Fibroblast of villous mesenchyme (primary cell): ENCODE measurements around the gene DDX47. TPM values are rescaled to one million over a fixed set of nuclear protein-coding genes. Genes with fewer than 3 reads are reported as not detected.
A peak's percentile ranks its signal among the peaks of the same experiment; 100 is the strongest.
"Not testable (repeated sequence)": the region's sequence is repeated elsewhere in the genome, so short reads cannot be mapped to it uniquely, and the experiment has no call there.

Source experiments
- DNase-seq: peaks from one replicate; pipeline ENCODE4 v3.0.0-alpha.2; 2010; ENCODE audit warnings: low read depth
- H3K4me3 ChIP-seq: 2 replicates; pipeline ENCODE4 v1.5.1; 2011; ENCODE audit warnings: low read depth, mild to moderate bottlenecking, low read length
- total RNA-seq: library from RNA; depleted of rRNA; stranded (reverse); fragments of >200 nt; gene quantifications from 2 replicates; pipeline ENCODE4 v1.2.3, GENCODE V29; 2012
- TF ChIP-seq, protein P1 (sequence below): IDR thresholded peaks from 2 replicates; pipeline ENCODE4 v1.5.1; 2012; ENCODE audit warnings: low read depth, mild to moderate bottlenecking, low read length; ENCODE audit not compliant: insufficient read depth

DDX47 gene
- total RNA-seq, 1 donor: 118 TPM

DNA sequence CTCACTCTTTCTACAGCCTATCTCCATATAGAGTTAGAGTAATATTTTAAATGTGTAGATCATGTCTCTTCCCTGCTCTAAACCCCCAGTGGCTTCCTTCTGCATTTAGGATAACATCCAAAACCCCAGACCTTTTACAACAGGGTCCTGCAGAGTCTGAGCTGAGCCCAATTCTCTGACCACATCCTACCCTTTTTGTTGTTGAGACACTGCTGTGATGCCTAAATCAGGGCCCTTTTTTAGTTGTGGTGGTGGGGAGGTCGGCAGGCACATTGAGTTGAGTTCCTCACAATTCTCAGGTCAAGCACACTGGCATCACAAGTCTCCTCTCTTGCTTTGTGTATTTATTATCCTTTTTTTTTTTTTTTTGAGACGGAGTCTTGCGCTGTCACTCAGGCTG is 1.8 kb upstream of the DDX47 start:
- no peak overlapping the region for H3K4me3 ChIP-seq
- TF ChIP-seq, protein P1, sequence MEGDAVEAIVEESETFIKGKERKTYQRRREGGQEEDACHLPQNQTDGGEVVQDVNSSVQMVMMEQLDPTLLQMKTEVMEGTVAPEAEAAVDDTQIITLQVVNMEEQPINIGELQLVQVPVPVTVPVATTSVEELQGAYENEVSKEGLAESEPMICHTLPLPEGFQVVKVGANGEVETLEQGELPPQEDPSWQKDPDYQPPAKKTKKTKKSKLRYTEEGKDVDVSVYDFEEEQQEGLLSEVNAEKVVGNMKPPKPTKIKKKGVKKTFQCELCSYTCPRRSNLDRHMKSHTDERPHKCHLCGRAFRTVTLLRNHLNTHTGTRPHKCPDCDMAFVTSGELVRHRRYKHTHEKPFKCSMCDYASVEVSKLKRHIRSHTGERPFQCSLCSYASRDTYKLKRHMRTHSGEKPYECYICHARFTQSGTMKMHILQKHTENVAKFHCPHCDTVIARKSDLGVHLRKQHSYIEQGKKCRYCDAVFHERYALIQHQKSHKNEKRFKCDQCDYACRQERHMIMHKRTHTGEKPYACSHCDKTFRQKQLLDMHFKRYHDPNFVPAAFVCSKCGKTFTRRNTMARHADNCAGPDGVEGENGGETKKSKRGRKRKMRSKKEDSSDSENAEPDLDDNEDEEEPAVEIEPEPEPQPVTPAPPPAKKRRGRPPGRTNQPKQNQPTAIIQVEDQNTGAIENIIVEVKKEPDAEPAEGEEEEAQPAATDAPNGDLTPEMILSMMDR: no peak
- no peak for DNase-seq

DNA sequence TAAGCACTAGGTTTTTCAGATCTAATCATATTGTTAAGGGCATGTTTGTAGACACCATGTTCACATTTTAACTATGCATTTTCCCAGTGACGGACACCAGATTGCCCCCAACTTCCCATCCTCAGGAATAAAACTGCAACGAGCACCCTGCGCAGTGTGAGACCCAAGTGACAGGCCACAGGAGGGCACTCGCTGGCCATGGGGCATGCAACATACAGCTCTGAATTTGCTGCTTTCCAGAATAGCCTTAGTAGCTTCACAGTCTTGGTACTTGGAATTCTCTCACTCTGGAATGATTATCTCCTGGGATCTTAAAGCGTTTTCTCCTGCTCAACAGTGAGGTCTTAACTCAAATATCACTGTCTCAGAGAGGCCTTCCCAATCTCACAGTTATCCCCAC is 972 bp upstream of the DDX47 start:
- TF ChIP-seq, protein P1: no peak
- no peak for DNase-seq
- H3K4me3 ChIP-seq: no peak overlapping the region

DNA sequence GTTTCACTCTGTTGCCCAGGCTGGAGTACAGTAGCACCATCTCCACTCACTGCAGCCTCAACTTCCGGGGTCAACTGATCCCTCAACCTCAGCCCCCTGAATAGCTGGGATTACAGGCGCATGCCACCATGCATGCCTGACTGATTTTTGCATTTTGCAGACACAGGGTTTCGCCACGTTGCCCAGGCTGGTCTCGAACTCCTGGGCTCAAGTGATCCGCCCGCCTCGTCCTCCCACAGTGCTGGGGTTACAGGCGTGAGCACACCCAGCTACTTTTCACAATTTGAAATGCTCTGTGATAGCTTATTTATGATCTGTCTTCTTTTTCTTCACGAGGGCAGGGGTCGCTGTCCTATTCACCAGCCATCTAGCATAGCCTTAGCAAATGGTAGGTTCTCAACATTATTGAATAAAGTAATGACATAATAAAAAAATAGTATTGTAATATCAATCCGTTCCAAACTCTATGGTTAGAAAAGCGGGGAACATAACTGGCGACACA is 477 bp upstream of the DDX47 start:
- TF ChIP-seq, protein P1: no peak
- no peak overlapping the region for H3K4me3 ChIP-seq
- DNase-seq: no peak

DNA sequence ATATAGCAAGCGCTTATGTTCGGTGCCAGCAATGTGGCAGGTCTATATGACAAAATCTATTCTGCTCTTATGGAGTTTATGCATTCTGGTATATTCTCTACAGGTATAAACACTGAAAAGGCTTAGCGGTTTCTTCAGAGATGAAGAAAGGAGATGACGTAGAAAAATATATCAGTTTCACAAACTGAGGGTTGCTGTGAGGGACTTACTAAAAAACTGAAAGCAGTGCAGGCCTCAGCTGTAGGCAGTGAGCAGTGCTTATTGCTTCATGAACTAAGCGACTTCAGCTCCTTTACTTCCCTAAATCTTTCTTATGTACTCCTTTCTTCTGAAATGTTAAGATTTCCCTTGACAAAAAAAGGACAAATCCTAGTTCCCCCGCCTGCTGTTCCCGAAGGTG is 4.5 kb downstream of the DDX47 start:
- TF ChIP-seq, protein P1: no peak
- DNase-seq: no peak
- H3K4me3 ChIP-seq: no peak overlapping the region

DNA sequence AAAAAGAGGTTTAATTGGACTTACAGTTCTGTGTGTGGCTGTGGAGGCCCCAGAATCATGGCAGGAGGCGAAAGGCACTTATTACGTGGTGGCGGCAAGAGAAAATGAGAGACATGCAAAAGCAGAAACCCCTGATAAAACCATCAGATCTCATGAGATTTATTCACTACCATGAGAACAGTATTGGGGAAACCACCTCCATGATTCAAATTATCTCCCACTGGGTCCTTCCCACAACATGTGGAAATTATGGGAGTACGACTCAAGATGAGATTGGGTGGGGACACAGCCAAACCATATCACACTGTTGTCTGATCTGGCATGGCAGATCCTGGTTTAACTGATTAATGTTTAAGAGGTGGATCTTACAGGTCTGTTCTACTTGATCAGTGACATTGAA is 5.6 kb downstream of the DDX47 start:
- DNase-seq: no peak
- no peak overlapping the region for H3K4me3 ChIP-seq
- TF ChIP-seq, protein P1: no peak

DNA sequence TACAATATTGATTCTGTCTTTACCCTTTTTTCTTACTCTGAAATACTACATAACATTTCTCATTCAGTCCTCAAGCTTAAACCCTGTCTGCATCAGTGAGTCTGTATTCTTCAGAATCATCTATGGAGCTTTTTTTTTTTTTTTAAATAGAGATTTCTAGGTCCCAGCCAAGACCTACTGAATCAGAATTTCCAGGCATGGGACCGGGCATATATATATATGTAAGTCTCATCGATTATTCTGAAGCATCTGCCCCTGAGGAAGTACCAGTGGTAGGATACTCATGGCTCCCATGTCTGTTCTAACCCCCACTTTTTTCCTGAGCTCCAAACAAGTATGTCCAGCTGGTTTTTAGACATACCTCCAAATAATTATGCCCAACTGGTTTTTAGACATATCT is 6.1 kb downstream of the DDX47 start:
- DNase-seq: peak; percentile 23

DNA sequence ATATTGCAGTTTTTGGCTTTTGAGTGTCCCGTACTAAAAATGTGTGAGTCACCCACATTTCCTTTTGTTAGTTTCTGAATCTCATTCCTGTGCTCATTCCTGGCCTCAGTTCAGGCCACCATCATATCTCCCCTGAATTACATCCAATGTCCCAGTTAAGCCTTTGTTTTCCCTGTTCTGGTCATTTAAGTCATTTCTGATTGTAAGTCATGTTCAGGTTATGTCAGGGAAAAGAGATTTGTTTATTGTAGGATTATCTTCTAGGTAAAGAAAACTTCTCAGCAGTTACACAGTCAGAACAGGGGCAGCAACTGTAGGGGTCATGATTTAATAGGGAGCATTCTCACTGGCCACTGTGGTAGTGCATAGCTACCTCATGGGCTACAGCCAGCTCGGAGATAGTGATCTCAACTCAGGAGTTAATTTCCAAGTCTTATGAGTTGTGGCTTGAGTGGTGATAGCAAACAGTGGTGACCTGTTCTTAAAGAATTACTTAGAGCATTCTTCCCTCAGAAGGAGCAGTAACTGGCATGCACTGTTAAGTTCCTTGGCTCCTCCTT is 6.7 kb downstream of the DDX47 start:
- H3K4me3 ChIP-seq: no peak overlapping the region
- TF ChIP-seq, protein P1: no peak

More for the DNA sequence above, 6.1 kb downstream of the DDX47 start:
- no peak overlapping the region for H3K4me3 ChIP-seq
- TF ChIP-seq, protein P1: no peak

DNA sequence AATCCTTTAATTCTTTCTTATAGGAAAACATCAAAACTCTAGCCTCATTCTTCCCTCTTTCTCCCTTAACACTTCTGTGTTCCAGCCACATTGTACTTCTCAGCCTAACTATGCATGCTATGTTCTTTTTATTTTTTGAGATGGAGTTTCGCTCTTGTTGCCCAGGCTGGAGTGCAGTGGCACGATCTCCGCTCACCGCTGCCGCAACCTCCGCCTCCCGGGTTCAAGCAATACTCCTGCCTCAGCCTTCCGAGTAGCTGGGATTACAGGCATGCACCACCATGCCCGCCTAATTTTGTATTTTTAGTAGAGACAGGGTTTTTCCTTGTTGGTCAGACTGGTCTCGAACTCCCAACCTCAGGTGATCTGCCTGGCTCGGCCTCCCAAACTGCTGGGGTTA is 7.2 kb downstream of the DDX47 start:
- H3K4me3 ChIP-seq, DNase-seq: not testable (repeated sequence)

More for the DNA sequence above, 6.7 kb downstream of the DDX47 start:
- peak; percentile 97 for DNase-seq
